ENCODE data around the gene CALML6.

CALML6 gene

GRCh38 chr1:1962752-1963151, 47.7 kb downstream of the CALML6 start:
- TF ChIP-seq CTCF (IDR thresholded peaks at IDR 0.05; ENCODE audit: low read depth, low read length) = no peak
- no peak overlapping the region for H3K4me3 ChIP-seq (replicated peaks in 1 of 2; ENCODE audit: low read depth in 2 of 2, low read length in 2 of 2)
- DNase-seq (ENCODE audit: low read depth in 2 of 2) = no peak

- no peak for DNase-seq (ENCODE audit: low read depth in 2 of 2)
- TF ChIP-seq CTCF (IDR thresholded peaks at IDR 0.05; ENCODE audit: low read depth, low read length) = no peak
- H3K4me3 ChIP-seq (replicated peaks in 1 of 2; ENCODE audit: low read depth in 2 of 2, low read length in 2 of 2) = no peak overlapping the region
These were observed 48.5 kb downstream of the CALML6 start for GRCh38 chr1:1963570-1963969.

DNA sequence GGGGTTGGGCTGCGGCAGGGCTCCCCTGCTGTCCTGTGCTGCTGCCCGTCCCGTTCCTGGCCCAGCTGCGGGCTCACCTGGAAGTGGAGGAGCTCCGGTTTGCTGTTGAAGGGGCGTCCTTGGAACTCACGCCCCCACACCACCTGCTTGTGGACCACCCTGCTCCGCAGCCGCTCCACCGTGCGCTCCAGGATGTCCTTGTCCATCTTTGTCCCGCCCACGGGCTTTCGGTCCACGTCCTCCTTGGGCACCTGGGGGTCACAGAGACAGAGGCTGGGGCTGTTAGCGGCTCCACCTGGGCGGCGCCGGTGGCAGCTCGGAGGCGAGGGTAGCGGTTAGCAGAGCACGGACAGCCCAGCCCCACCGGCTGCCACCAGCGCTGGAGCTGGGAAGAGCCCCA, 49.8 kb downstream of the CALML6 start:
- DNase-seq (ENCODE audit: low read depth in 2 of 2) = no peak
- H3K4me3 ChIP-seq (replicated peaks in 1 of 2; ENCODE audit: low read depth in 2 of 2, low read length in 2 of 2) = no peak overlapping the region
- TF ChIP-seq CTCF (IDR thresholded peaks at IDR 0.05; ENCODE audit: low read depth, low read length) = no peak

- TF ChIP-seq CTCF (IDR thresholded peaks at IDR 0.05; ENCODE audit: low read depth, low read length) = no peak
- no peak overlapping the region for H3K4me3 ChIP-seq (replicated peaks in 1 of 2; ENCODE audit: low read depth in 2 of 2, low read length in 2 of 2)
- DNase-seq (ENCODE audit: low read depth in 2 of 2) = no peak
These were observed 50.5 kb downstream of the CALML6 start for GRCh38 chr1:1965546-1965945.

DNA sequence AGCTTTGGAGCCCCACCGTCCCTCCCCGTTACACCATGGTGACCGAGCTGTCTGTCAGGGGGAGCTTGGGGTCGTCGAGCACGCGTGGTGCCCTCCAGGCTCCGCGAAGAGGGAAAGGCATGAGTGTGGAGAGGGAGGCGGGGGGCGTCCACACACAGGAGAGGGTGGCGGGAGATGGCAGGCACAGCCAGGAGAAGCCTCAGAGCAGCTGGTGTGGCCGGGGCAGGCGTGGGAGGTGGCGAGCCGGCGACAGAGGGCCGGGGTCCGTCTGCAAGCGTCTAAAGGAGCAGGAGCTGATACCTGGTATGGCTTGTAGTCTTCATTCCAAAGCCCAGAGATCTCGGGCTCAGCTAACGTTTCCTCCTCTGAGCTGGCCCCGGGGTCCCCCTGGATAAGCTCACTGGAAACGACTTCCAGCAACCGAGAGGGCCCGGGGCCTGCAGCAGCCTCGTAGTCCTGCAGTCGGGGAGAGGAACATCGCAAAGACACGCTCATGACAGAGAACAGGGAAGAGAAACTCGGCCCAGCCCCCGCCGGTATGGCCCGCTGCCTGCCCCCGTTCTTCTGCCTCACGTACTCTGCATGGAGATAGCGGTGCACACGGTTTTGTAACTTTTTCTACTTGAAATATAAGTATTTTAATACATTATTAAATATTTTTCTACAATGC, 51.1 kb downstream of the CALML6 start:
- H3K4me3 ChIP-seq (replicated peaks in 1 of 2; ENCODE audit: low read depth in 2 of 2, low read length in 2 of 2) = no peak overlapping the region
- TF ChIP-seq CTCF (IDR thresholded peaks at IDR 0.05; ENCODE audit: low read depth, low read length) = no peak
- DNase-seq (ENCODE audit: low read depth in 2 of 2) = no peak
